ENCODE data around the gene PDGFD.
A peak's percentile ranks its signal among the peaks of the same experiment; 100 is the strongest.

Gene PDGFD

GRCh38 chr11:103888541-103888951, 275.4 kb downstream of the PDGFD start:
- DNase-seq: peak in 12 of 56 donors; percentile 2 to 51 (median 27)

DNA sequence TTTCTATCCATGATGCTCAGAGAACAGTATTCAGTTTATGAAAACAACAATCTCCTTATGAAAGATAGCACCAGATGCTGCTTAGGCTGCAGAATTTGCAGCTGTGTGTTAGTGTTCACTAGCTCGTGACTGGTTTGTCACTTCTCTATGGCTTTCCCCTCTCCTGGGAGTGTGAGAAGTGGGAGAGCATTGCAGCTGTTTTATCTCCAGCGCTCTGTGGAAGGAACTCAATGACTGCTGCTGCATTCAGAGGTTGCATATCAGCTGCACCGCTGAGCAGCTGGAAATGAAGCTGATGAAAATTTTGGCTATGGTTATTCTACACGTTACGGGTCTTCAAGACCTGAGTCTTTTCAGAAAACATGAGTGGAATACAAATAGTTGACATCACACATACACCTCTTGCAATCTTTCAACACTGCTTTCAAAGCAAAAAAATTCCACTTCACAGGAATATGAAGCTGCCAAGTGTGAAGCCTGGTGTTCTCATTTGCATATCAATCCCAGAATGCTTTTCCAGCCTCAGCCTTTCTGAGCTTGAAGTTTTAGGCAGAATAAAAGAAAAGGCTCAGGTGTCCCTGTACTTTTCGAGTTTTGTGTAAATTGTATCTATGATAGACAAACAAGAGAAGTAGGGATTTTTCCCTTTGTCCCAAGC, 276.8 kb downstream of the PDGFD start:
- peak in 31 of 56 donors; percentile 2 to 68 (median 28) for DNase-seq

- no peak for DNase-seq
Observed at GRCh38 chr11:103883856-103884255, 280.1 kb downstream of the PDGFD start.

DNA sequence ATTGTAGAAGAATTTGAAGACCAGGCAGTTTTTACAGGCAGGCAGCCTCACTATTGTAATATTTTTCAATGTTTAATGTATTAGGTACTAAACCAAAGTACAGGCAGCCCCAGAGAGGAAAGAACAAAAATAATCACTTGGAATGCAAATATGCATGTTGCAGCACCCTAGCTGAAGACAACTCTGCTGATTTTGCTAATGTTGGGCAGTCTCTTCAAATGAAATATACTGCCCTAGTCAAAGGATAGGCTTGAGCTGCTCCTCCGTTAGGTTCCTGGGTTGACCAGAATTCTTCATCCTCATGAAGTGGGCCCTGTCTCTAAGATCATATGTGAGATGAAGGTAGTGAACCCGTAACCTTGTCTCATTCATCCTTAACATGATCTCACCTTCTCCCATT, 280.7 kb downstream of the PDGFD start:
- no peak for DNase-seq

DNA sequence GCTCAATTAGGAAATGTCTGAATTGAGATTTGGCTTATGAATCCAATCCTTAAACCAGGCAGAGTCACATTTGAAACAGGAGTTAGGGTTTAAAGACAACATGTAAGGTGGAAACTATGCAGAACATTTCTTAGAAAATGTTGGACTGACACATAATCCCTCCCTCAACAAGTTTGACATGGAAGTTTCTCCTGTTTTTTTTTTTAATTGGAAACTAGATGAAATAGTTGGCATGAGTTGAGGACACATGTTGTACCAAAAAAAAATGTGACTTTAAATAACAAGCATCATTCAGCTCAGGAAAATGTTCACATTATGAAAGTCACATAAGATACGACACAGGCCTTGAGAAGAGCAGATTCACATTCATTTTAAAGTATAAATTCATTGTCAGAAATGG, 282.4 kb downstream of the PDGFD start:
- DNase-seq: no peak

- no peak for DNase-seq
Observed at GRCh38 chr11:103880968-103881367, 283.0 kb downstream of the PDGFD start.

- DNase-seq: no peak
Observed at GRCh38 chr11:103878646-103879045, 285.3 kb downstream of the PDGFD start.

- DNase-seq: peak in 3 of 56 donors; percentile 1 to 21 (median 17)
Observed at GRCh38 chr11:103877221-103877620, 286.7 kb downstream of the PDGFD start.

GRCh38 chr11:103875855-103876510, 288.0 kb downstream of the PDGFD start:
- no peak for DNase-seq

- DNase-seq: no peak
Observed at GRCh38 chr11:103872748-103873147, 291.2 kb downstream of the PDGFD start.

GRCh38 chr11:103871923-103872551, 291.9 kb downstream of the PDGFD start:
- no peak for DNase-seq

GRCh38 chr11:103870821-103871309, 293.1 kb downstream of the PDGFD start:
- DNase-seq: no peak

DNA sequence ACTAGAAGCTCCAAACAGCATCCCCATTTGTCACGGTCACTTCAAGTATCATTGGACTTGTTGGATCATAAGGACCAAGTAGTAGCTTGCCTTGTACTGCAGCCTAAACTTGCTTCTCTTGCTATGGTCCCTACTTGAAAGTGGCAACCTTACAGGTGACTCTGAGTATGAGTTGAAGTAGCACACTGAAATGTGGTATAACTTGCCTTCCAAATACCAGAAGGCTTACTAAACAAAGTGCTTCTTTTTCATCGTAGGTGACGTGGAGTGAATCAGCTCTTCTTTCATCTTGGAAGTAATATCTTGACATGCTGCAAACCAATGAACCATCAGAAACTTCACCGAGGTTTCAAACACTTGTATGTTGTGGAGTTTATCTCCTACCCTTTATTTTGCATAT, 296.5 kb downstream of the PDGFD start:
- DNase-seq: no peak

DNA sequence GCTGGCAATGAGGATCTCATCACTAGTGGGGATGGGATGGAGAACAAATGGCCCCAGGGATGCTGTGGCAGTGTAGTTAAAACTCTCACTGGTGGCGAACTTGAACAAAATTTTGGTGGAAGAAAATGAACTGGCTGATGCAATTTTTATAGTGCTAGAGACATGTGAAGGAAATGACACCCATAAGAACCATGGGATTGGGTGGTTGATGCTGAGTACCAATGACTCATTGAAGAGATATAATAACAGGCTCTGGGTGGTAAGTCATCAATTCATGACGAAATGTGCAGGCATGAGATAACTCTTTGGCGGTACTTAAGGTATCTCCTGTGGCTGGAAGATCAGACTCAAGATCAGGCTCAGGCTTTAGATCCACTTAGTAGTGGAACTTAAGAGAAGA, 300.4 kb downstream of the PDGFD start:
- no peak for DNase-seq

DNA sequence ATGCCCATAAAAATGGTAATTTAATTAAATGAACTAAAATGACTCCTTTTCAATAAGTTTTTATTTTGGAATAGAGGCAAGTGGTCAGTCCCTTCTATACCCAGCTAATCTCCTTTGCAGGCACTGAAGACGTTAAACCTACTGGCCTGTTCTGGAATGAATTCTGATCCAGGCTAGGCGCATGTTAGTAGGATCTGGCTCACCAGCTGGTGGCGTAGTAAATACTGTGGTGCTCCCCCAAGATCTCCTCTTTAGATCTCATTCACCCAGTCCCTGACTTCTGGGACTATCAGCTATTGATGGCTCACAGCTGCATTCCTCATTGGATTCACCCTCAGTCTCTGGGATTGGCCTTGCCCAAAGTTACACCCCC, 301.2 kb downstream of the PDGFD start:
- DNase-seq: no peak

DNA sequence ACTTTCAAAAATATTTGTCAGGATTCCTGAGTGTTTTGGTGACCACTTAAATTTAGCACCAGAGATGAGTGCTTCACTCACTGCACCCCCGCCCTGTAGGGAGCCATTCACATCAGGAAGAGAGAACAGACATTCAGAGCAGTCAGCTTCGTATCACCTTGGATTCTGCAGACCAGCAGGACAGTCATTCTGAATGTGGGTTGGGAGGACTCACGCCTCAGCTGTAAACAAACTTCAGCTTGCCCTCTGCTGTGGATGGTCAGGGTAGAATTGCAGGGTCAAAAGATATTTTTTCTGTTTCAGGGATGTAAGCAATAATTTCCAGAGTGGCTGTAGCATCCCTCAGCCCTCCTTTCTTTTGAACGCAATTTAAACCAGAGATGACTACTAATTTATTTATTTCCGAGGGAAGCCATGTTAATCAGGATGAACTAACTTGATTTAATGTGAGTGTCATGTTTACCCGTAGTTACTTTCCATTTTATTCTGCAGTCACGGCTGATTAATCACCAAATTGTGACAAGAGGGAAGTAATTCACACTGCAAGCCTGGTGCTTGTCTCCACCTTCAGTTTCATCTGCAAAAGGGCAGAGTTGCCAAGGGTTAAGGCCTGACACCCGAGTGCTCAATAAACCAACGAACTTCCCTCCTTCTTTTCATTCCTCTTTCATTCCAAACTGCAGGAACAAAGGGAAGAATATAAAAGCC, 301.7 kb downstream of the PDGFD start:
- DNase-seq: no peak

Measured in amygdala (tissue), 56 donors.